Panc1 (cell line): ENCODE results near the gene GAL3ST3. TPM values are rescaled to one million over a fixed set of nuclear protein-coding genes. Genes with fewer than 3 reads are reported as not detected.
"Not testable (repeated sequence)": the region's sequence is repeated elsewhere in the genome, so short reads cannot be mapped to it uniquely, and the experiment has no call there.

ENCODE experiments used
- ATAC-seq: fragments of 200-7000 bp; cut with Tn5 transposase; 2 replicates; pipeline ENCODE4 v1.9.1; 2020; ENCODE audit warnings: mild to moderate bottlenecking, moderate library complexity
- BruUV-seq: library from RNA; stranded (reverse); fragments of 400-500 nt; replicated peaks from 2 replicates; lab custom pipeline; 2021; lab: Mats Ljungman, UMichigan
- CTCF ChIA-PET: fragments of 300-600 bp; sonication (Branson Sonifier 250); formaldehyde crosslinking; loops from one replicate; lab custom pipeline; 2022; ENCODE audit warnings: antibody characterized with exemption; lab: Charles Lee
- POLR2A ChIA-PET: fragments of 300-600 bp; sonication (Branson Sonifier 250); formaldehyde crosslinking; loops from one replicate; lab custom pipeline; 2022; ENCODE audit warnings: antibody characterized with exemption; lab: Charles Lee
- DNase-seq: peaks from one replicate; pipeline ENCODE4 v3.0.0-alpha.2; 2010; ENCODE audit warnings: low read depth, low spot score
- H3K27ac ChIP-seq: 2 replicates; pipeline ENCODE4 v1.5.1; 2011; ENCODE audit warnings: mild to moderate bottlenecking, low read length, inconsistent platforms
- H3K27me3 ChIP-seq: fragments of 200-500 bp; sonication (Bioruptor generic); 2 replicates; pipeline ENCODE4 v1.6.0; 2014; ENCODE audit warnings: low read length, inconsistent platforms; ENCODE audit not compliant: control insufficient read depth, insufficient read depth
- H3K36me3 ChIP-seq: fragments of 200-500 bp; sonication (Bioruptor generic); 2 replicates; pipeline ENCODE4 v1.5.1; 2014; ENCODE audit warnings: inconsistent platforms, mild to moderate bottlenecking, low read length, moderate library complexity; ENCODE audit not compliant: control insufficient read depth, insufficient read depth
- H3K4me1 ChIP-seq: 2 replicates; pipeline ENCODE4 v1.5.1; 2011; ENCODE audit warnings: inconsistent platforms, mild to moderate bottlenecking, low read length, moderate library complexity; ENCODE audit not compliant: control insufficient read depth, insufficient read depth
- H3K4me3 ChIP-seq, 2 experiments: 2 replicates each; pipeline ENCODE4 v1.5.1; 2011 to 2012; ENCODE audit warnings: low read depth in 2 of 2, low read length in 2 of 2, mild to moderate bottlenecking in 2 of 2, inconsistent platforms in 1 of 2, moderate library complexity in 1 of 2
- H3K9me3 ChIP-seq: fragments of 200-500 bp; sonication (Bioruptor generic); 2 replicates; pipeline ENCODE4 v1.5.1; 2014; ENCODE audit warnings: low read depth, mild to moderate bottlenecking, inconsistent platforms, low read length, moderate library complexity; ENCODE audit not compliant: control insufficient read depth, insufficient read depth
- CTCF ChIP-seq: fragments of 450-650 bp; IDR thresholded peaks from 2 replicates; pipeline ENCODE4 v1.5.1; 2017; ENCODE audit warnings: mild to moderate bottlenecking
- POLR2AphosphoS5 ChIP-seq: IDR thresholded peaks from 2 replicates; pipeline ENCODE4 v1.6.1; 2012; ENCODE audit warnings: mild to moderate bottlenecking, low read depth, low read length, moderate library complexity
- REST ChIP-seq, 2 experiments: IDR thresholded peaks; 2 replicates each; pipeline ENCODE4 v1.6.1; 2011 to 2012; ENCODE audit warnings: low read depth in 2 of 2, control low read depth in 1 of 2, low read length in 1 of 2, mild to moderate bottlenecking in 1 of 2, moderate library complexity in 1 of 2; ENCODE audit not compliant: insufficient read depth in 1 of 2
- SIN3A ChIP-seq: IDR thresholded peaks from 2 replicates; pipeline ENCODE4 v1.6.1; 2012; ENCODE audit warnings: low read depth, mild to moderate bottlenecking, low read length, moderate library complexity, borderline replicate concordance; ENCODE audit not compliant: insufficient read depth
- TCF7L2 ChIP-seq: IDR thresholded peaks from 2 replicates; pipeline ENCODE4 v1.6.1; 2011; ENCODE audit warnings: mild to moderate bottlenecking, low read depth, low read length, inconsistent platforms
- in situ Hi-C: cut with HindIII; loops from 2 replicates; pipeline ENCODE4 v1.10.0; 2016; ENCODE audit warnings: low sequenced_read_pairs, low pct_unique_long_range_greater_than_20kb
- intact Hi-C: fragments of 100-400 bp; cut with micrococcal nuclease; formaldehyde crosslinking; loops from one replicate; pipeline ENCODE4 v1.10.0; 2022; ENCODE audit not compliant: unreplicated experiment
- total RNA-seq: library from RNA; stranded (reverse); gene quantifications from one replicate; pipeline ENCODE4 v1.2.1, GENCODE V29; 2021; ENCODE audit not compliant: unreplicated experiment

Gene GAL3ST3
- total RNA-seq, 1 experiment from 2014 or later: not detected

- Histone ChIP-seq H3K9me3 (peaks cover 2% of the 10 kb centered on the region; the same call in 1 of the 2 replicates), H3K36me3 (no peaks in the 10 kb centered on the region), H3K4me3 (no peak overlapping the region), H3K27ac (no peak overlapping the region), H3K27me3 (no peaks in the 10 kb centered on the region), H3K4me1 (no peaks in the 10 kb centered on the region)
- intact Hi-C loops: no loop called here
- TF ChIP-seq POLR2AphosphoS5 (no peak), REST (IDR thresholded peaks at IDR 0.05; ENCODE audit: insufficient read depth in 1 of 2, low read depth in 2 of 2, low read length in 1 of 2) (no peak), SIN3A (no peak), CTCF (no peak), TCF7L2 (no peak)
- POLR2A ChIA-PET: interaction anchor here (0.7 kb wide), 1 partner anchor 130 kb away, joined by 4 read pairs; no protein-coding TSS in a partner anchor
- DNase-seq: no peak
- in situ Hi-C loops: no loop called here
- BruUV-seq: no TSS peak
- CTCF ChIA-PET: no interaction called here
- ATAC-seq: peak; percentile 43
Measured at GRCh38 chr11:66032957-66033735, 15.8 kb downstream of the GAL3ST3 start.

- CTCF ChIA-PET: interaction anchor here (0.6 kb wide), 1 partner anchor 33 kb away, joined by 3 read pairs; no protein-coding TSS in a partner anchor
- no peak within 1 kb of the TSS for H3K4me3 ChIP-seq
- H3K36me3 ChIP-seq: no peaks in the 10 kb centered on the region
- no peak for TF ChIP-seq CTCF
- no peak for TF ChIP-seq TCF7L2
- no peak for TF ChIP-seq REST (IDR thresholded peaks at IDR 0.05; ENCODE audit: insufficient read depth in 1 of 2, low read depth in 2 of 2, low read length in 1 of 2)
- TF ChIP-seq POLR2AphosphoS5: no peak
- TF ChIP-seq SIN3A: no peak
- H3K9me3 ChIP-seq: no peaks in the 10 kb centered on the region
- no TSS peak for BruUV-seq
- intact Hi-C loops: no loop called here
- in situ Hi-C loops: no loop called here
- no peak within 1 kb of the TSS for H3K27ac ChIP-seq
- POLR2A ChIA-PET: interaction anchor here (0.7 kb wide), 1 partner anchor 47 kb away, joined by 4 read pairs; no protein-coding TSS in a partner anchor
- DNase-seq: no peak
- no peaks in the 10 kb centered on the region for H3K27me3 ChIP-seq
- no peak for ATAC-seq
- H3K4me1 ChIP-seq: peaks cover 10% of the 10 kb centered on the region; the same call in 1 of the 2 replicates
Measured at GRCh38 chr11:66026017-66026529, 22.9 kb downstream of the GAL3ST3 start, which contains the start of gene CATSPER1. Gene CATSPER1 (minus strand): TSS chr11:66026479. CDS start chr11:66026379, 100 bp downstream.

GRCh38 chr11:66023186-66023440 is 25.8 kb downstream of the GAL3ST3 start:
- CTCF ChIA-PET: interaction anchor here (0.6 kb wide), 1 partner anchor 349 kb away, joined by 6 read pairs; no protein-coding TSS in a partner anchor
- H3K4me3 ChIP-seq, H3K36me3 ChIP-seq, BruUV-seq, intact Hi-C loops, ATAC-seq, H3K9me3 ChIP-seq, POLR2A ChIA-PET, H3K27me3 ChIP-seq, DNase-seq, H3K27ac ChIP-seq, in situ Hi-C loops: not testable (repeated sequence)
- H3K4me1 ChIP-seq: peaks cover 12% of the 10 kb centered on the region; the same call in 1 of the 2 replicates
